H1 (cell line): ENCODE measurements around the gene ARL2. TPM values are rescaled to one million over a fixed set of nuclear protein-coding genes. Genes with fewer than 3 reads are reported as not detected.
"Not testable (repeated sequence)": the region's sequence is repeated elsewhere in the genome, so short reads cannot be mapped to it uniquely, and the experiment has no call there.

Source experiments
- CTCF ChIA-PET: fragments of 300-600 bp; sonication (Branson Sonifier 250); formaldehyde crosslinking; loops from one replicate; lab custom pipeline; 2021; ENCODE audit not compliant: partially characterized antibody; lab: Charles Lee
- POLR2A ChIA-PET: fragments of 300-600 bp; sonication (Branson Sonifier 250); formaldehyde crosslinking; loops from one replicate; lab custom pipeline; 2021; ENCODE audit warnings: inconsistent platforms; ENCODE audit not compliant: partially characterized antibody; lab: Charles Lee
- DNase-seq, 2 experiments: peaks; one replicate each; pipeline versions ENCODE4 v3.0.0 to v3.0.0-alpha.2; 2010 to 2022; ENCODE audit warnings: low spot score in 2 of 2, low read depth in 1 of 2, mixed read lengths in 1 of 2
- FAIRE-seq: peaks from 2 replicates; lab custom pipeline; 2011; peaks lifted over from hg19 to GRCh38; lab: Jason Lieb, UNC
- H2AFZ ChIP-seq: 2 replicates; pipeline ENCODE4 v1.8.1; 2012; ENCODE audit warnings: low read length, inconsistent platforms
- H2AK5ac ChIP-seq: 2 replicates; pipeline ENCODE4 v1.6.1; 2013; ENCODE audit warnings: low read depth, low read length
- H2BK120ac ChIP-seq: replicated peaks from 2 replicates; pipeline ENCODE3; 2013; ENCODE audit warnings: low read depth, low read length, inconsistent platforms
- H2BK12ac ChIP-seq: 2 replicates; pipeline ENCODE4 v1.6.1; 2013; ENCODE audit warnings: low read depth, low read length
- H2BK15ac ChIP-seq: 2 replicates; pipeline ENCODE4 v1.6.1; 2013; ENCODE audit warnings: low read length
- H2BK20ac ChIP-seq: 2 replicates; pipeline ENCODE4 v1.6.1; 2013; ENCODE audit warnings: low read length
- H2BK5ac ChIP-seq: 2 replicates; pipeline ENCODE4 v1.6.1; 2013; ENCODE audit warnings: low read depth, low read length
- H3K14ac ChIP-seq: 2 replicates; pipeline ENCODE4 v1.6.1; 2013; ENCODE audit warnings: inconsistent platforms; ENCODE audit not compliant: insufficient read length
- H3K18ac ChIP-seq: 2 replicates; pipeline ENCODE4 v1.6.1; 2013; ENCODE audit warnings: low read length; ENCODE audit errors: extremely low read depth
- H3K23ac ChIP-seq: 2 replicates; pipeline ENCODE4 v1.6.1; 2013; ENCODE audit warnings: inconsistent platforms; ENCODE audit not compliant: insufficient read length
- H3K23me2 ChIP-seq: 2 replicates; pipeline ENCODE4 v1.6.1; 2013; ENCODE audit warnings: low read depth, low read length
- H3K27ac ChIP-seq: 2 replicates; pipeline ENCODE4 v1.6.1; 2011; ENCODE audit warnings: low read depth, low read length, inconsistent platforms
- H3K27me3 ChIP-seq, 4 experiments: replicated peaks in 1 of 4; 1 replicate in 1 of 4; 2 replicates in 3 of 4; pipeline versions ENCODE4 v1.6.1 to v1.8.1; 2011 to 2013; ENCODE audit warnings: low read length in 3 of 4, mild to moderate bottlenecking in 3 of 4, inconsistent platforms in 2 of 4, mixed read lengths in 2 of 4, moderate library complexity in 1 of 4; ENCODE audit not compliant: control insufficient read depth in 3 of 4, insufficient read depth in 3 of 4; ENCODE audit errors: extremely low read depth in 1 of 4
- H3K36me3 ChIP-seq, 4 experiments: 2 replicates each; pipeline versions ENCODE4 v1.6.1 to v1.8.1; 2011 to 2013; ENCODE audit warnings: mild to moderate bottlenecking in 4 of 4, low read length in 3 of 4, moderate library complexity in 2 of 4, control low read depth in 1 of 4, inconsistent platforms in 1 of 4; ENCODE audit not compliant: insufficient read depth in 4 of 4, control insufficient read depth in 2 of 4
- H3K4ac ChIP-seq: replicated peaks from 2 replicates; pipeline ENCODE3; 2013; ENCODE audit warnings: low read length, low read depth, mixed read lengths, inconsistent platforms; ENCODE audit not compliant: insufficient read length
- H3K4me1 ChIP-seq, 4 experiments: replicated peaks in 1 of 4; 1 replicate in 1 of 4; 2 replicates in 3 of 4; pipeline versions ENCODE4 v1.6.1 to v1.8.1; 2011 to 2013; ENCODE audit warnings: low read length in 3 of 4, inconsistent platforms in 2 of 4, mixed read lengths in 1 of 4; ENCODE audit not compliant: insufficient read depth in 4 of 4, control insufficient read depth in 3 of 4
- H3K4me2 ChIP-seq, 2 experiments: 2 replicates each; pipeline versions ENCODE4 v1.6.1 to v1.8.1; 2011 to 2013; ENCODE audit warnings: low read depth in 2 of 2, low read length in 2 of 2, control low read depth in 1 of 2, inconsistent platforms in 1 of 2, mild to moderate bottlenecking in 1 of 2; ENCODE audit not compliant: insufficient read depth in 1 of 2
- H3K4me3 ChIP-seq, 4 experiments: fragments of 200-600, 300-600 bp in 1 of 4; sonication (generic), shearing (Covaris generic), sonication (Bioruptor Twin) in 1 of 4; 2 replicates each; pipeline versions ENCODE4 v1.5.1 to v1.8.1; 2011 to 2016; ENCODE audit warnings: low read length in 4 of 4, low read depth in 3 of 4, control low read depth in 2 of 4, inconsistent platforms in 2 of 4, mild to moderate bottlenecking in 2 of 4, mixed read lengths in 1 of 4, moderate library complexity in 1 of 4; ENCODE audit not compliant: insufficient read depth in 2 of 4; ENCODE audit errors: extremely low read depth in 1 of 4
- H3K56ac ChIP-seq: replicated peaks from 2 replicates; pipeline ENCODE3; 2013; ENCODE audit warnings: low read depth, mild to moderate bottlenecking, mixed read lengths, low read length, inconsistent platforms; ENCODE audit not compliant: insufficient read length
- H3K79me1 ChIP-seq: 2 replicates; pipeline ENCODE4 v1.6.1; 2013; ENCODE audit warnings: low read depth, low read length, control low read depth
- H3K79me2 ChIP-seq, 2 experiments: 2 replicates each; pipeline versions ENCODE4 v1.6.1 to v1.8.1; 2012 to 2013; ENCODE audit warnings: low read length in 2 of 2, mild to moderate bottlenecking in 2 of 2, inconsistent platforms in 1 of 2; ENCODE audit not compliant: insufficient read depth in 2 of 2, control insufficient read depth in 1 of 2
- H3K9ac ChIP-seq, 4 experiments: replicated peaks in 1 of 4; 1 replicate in 1 of 4; 2 replicates in 3 of 4; pipeline versions ENCODE4 v1.6.1 to v1.8.1; 2011 to 2013; ENCODE audit warnings: low read depth in 3 of 4, low read length in 3 of 4, control low read depth in 2 of 4, mild to moderate bottlenecking in 2 of 4, moderate library complexity in 2 of 4, inconsistent platforms in 1 of 4; ENCODE audit errors: extremely low read depth in 1 of 4
- H3K9me3 ChIP-seq, 2 experiments: 2 replicates each; pipeline versions ENCODE4 v1.6.1 to v1.8.1; 2012 to 2013; ENCODE audit warnings: mild to moderate bottlenecking in 2 of 2, moderate library complexity in 2 of 2, control low read depth in 1 of 2, inconsistent platforms in 1 of 2, low read depth in 1 of 2, low read length in 1 of 2, mixed read lengths in 1 of 2; ENCODE audit not compliant: insufficient read depth in 2 of 2
- H4K20me1 ChIP-seq, 2 experiments: replicated peaks in 1 of 2; 2 replicates each; pipeline versions ENCODE3 to v1.8.1; 2011 to 2013; ENCODE audit warnings: inconsistent platforms in 2 of 2, low read length in 2 of 2, mild to moderate bottlenecking in 1 of 2; ENCODE audit not compliant: insufficient read depth in 2 of 2, control insufficient read depth in 1 of 2
- H4K5ac ChIP-seq: 2 replicates; pipeline ENCODE4 v1.6.1; 2013; ENCODE audit warnings: low read length, low read depth, mixed read lengths, inconsistent platforms; ENCODE audit not compliant: insufficient read length
- H4K8ac ChIP-seq: 2 replicates; pipeline ENCODE4 v1.8.0; 2013; ENCODE audit warnings: mild to moderate bottlenecking, moderate library complexity, low read length, inconsistent platforms; ENCODE audit not compliant: insufficient read depth; ENCODE audit errors: extremely low read depth
- H4K91ac ChIP-seq: replicated peaks from 2 replicates; pipeline ENCODE3; 2013; ENCODE audit warnings: low read length, mixed read lengths, inconsistent platforms; ENCODE audit not compliant: insufficient read length
- WGBS, 2 experiments: shearing (Covaris generic) in 1 of 2; methylation state at CpG; one replicate each; pipeline versions ENCODE4 v1.1.6 to v1.1.7; 2013 to 2015; ENCODE audit warnings: low lambda C conversion rate in 2 of 2, mixed read lengths in 2 of 2, inconsistent platforms in 1 of 2, low coverage in 1 of 2, missing lambda C conversion rate in 1 of 2; ENCODE audit not compliant: insufficient replicate concordance in 2 of 2, insufficient coverage in 1 of 2, insufficient read length in 1 of 2; ENCODE audit errors: extremely low coverage in 1 of 2, missing lambda C conversion rate in 1 of 2; 5-methylcytosine and 5-hydroxymethylcytosine counted together
- polyA plus RNA-seq, 7 experiments: library from polyadenylated mRNA; depleted of rRNA in 3 of 7; stranded (reverse) in 5 of 7; unstranded in 2 of 7; fragments of >200 nt in 5 of 7; fragments of 200-250 nt in 2 of 7; gene quantifications; 1 replicate in 5 of 7; 2 replicates in 1 of 7; 4 replicates in 1 of 7; pipeline versions ENCODE4 v1.2.1 to v1.2.3, GENCODE V29; 2011 to 2013; ENCODE audit warnings: missing spikeins in 2 of 7, mixed read lengths in 2 of 7
- total RNA-seq: library from RNA; stranded (reverse); fragmentation: NEBNext Ultra II Directional; extraction: Animal tissue kit (Norgen Biotek cat#: 25700); gene quantifications from 2 replicates; pipeline ENCODE4 v1.2.1, GENCODE V29; 2021

The ARL2 gene
- total and polyA plus RNA-seq, 2 of the 8 experiments (the other 6 are each of a cell fraction or from before 2014, with no cell fraction given) = 186 to 535 TPM

GRCh38 chr11:65003968-65004367 lies 10.0 kb upstream of the ARL2 start:
- not testable (repeated sequence) for H3K27me3 ChIP-seq, H3K4me1 ChIP-seq, H3K79me1 ChIP-seq, H3K4me3 ChIP-seq, H4K8ac ChIP-seq, H2BK12ac ChIP-seq, H3K4ac ChIP-seq, H3K79me2 ChIP-seq, H3K9ac ChIP-seq, H2AK5ac ChIP-seq, H2BK20ac ChIP-seq, H4K20me1 ChIP-seq, H2BK120ac ChIP-seq, H3K23me2 ChIP-seq, H3K9me3 ChIP-seq, H2BK5ac ChIP-seq, H3K56ac ChIP-seq, FAIRE-seq, H3K27ac ChIP-seq, H2BK15ac ChIP-seq, H3K23ac ChIP-seq, H3K4me2 ChIP-seq, DNase-seq, H3K18ac ChIP-seq, H4K91ac ChIP-seq, H3K14ac ChIP-seq, H3K36me3 ChIP-seq, H2AFZ ChIP-seq, H4K5ac ChIP-seq
- CTCF ChIA-PET = interaction anchor here (0.5 to 2.9 kb wide), 6 partner anchors 9 to 73 kb away, joined by 3 to 11 read pairs (median 6); partner anchors contain the start of genes ARL2 and GPHA2
- WGBS, 2 experiments = 79% methylated on average over 3 of the region's 3 CpGs; no CpG with 5 or more reads in 1 of the 2 experiments
- POLR2A ChIA-PET = interaction anchor here (0.8 to 1.3 kb wide), 2 partner anchors 10 to 221 kb away, joined by 3 read pairs; partner anchors contain the start of gene ARL2
